Sigmoid colon (tissue), 7 donors: ENCODE results near the gene CEP112. TPM values are rescaled to one million over a fixed set of nuclear protein-coding genes. Genes with fewer than 3 reads are reported as not detected.
A peak's percentile ranks its signal among the peaks of the same experiment; 100 is the strongest.

ENCODE experiments used
- DNase-seq: peaks from one replicate; pipeline ENCODE4 v3.0.0-alpha.2; 2019
- H3K27ac ChIP-seq, 4 donors: fragments of 200-600 bp; sonication (generic); one replicate each; pipeline ENCODE4 v1.5.1; 2016 to 2019; ENCODE audit warnings: mild to moderate bottlenecking in 1 of 4
- H3K27me3 ChIP-seq, 3 donors: fragments of 200-600 bp; sonication (generic); one replicate each; pipeline ENCODE4 v1.5.1; 2019; ENCODE audit warnings: mild to moderate bottlenecking in 1 of 3
- H3K36me3 ChIP-seq, 4 donors: fragments of 200-600 bp; sonication (generic); one replicate each; pipeline ENCODE4 v1.5.1; 2016 to 2019
- H3K4me1 ChIP-seq, 4 donors: fragments of 200-600 bp; sonication (generic); one replicate each; pipeline ENCODE4 v1.5.1; 2017 to 2019
- H3K4me3 ChIP-seq, 4 donors: fragments of 200-600 bp; sonication (generic); one replicate each; pipeline ENCODE4 v1.5.1; 2017 to 2019; ENCODE audit warnings: mild to moderate bottlenecking in 2 of 4, moderate library complexity in 1 of 4
- H3K9me3 ChIP-seq, 4 donors: fragments of 200-600 bp in 3 of 4; sonication (generic) in 3 of 4; one replicate each; pipeline versions ENCODE4 v1.5.1 to v1.6.1; 2013 to 2019
- CTCF ChIP-seq, 4 experiments: fragments of 450-650 bp in 3 of 4; fragments of 200-600 bp in 1 of 4; IDR thresholded peaks; one replicate each; pipeline ENCODE4 v1.5.1; 2016 to 2019; ENCODE audit warnings: antibody characterized with exemption in 4 of 4, mild to moderate bottlenecking in 3 of 4, moderate library complexity in 2 of 4
- EP300 ChIP-seq, 4 donors: sonication (generic); formaldehyde crosslinking; IDR thresholded peaks; one replicate each; pipeline ENCODE4 v1.6.1; 2017; ENCODE audit warnings: antibody characterized with exemption in 4 of 4
- POLR2A ChIP-seq, 2 donors: fragments of 450-650 bp; IDR thresholded peaks; one replicate each; pipeline ENCODE4 v1.6.1; 2016; ENCODE audit warnings: antibody characterized with exemption in 2 of 2, mild to moderate bottlenecking in 2 of 2, moderate library complexity in 2 of 2
- POLR2AphosphoS5 ChIP-seq, 4 donors: sonication (generic); formaldehyde crosslinking; IDR thresholded peaks; one replicate each; pipeline ENCODE4 v1.6.1; 2017; ENCODE audit warnings: antibody characterized with exemption in 4 of 4
- WGBS, 2 donors: extraction: QIAGEN DNeasy Blood & Tissue Kit; methylation state at CpG; one replicate each; pipeline ENCODE4 v1.1.7; 2013; 5-methylcytosine and 5-hydroxymethylcytosine counted together
- intact Hi-C: fragments of 100-400 bp; cut with DNase I; formaldehyde crosslinking; loops from one replicate; pipeline ENCODE4 v1.15.1; 2023
- polyA plus RNA-seq, 3 donors: library from polyadenylated mRNA; stranded (reverse); fragments of 200-250 nt; gene quantifications; one replicate each; pipeline ENCODE4 v1.2.3, GENCODE V29; 2013
- total RNA-seq, 4 donors: library from RNA; depleted of rRNA; stranded (reverse); fragments of >200 nt; gene quantifications; one replicate each; pipeline ENCODE4 v1.1.0, GENCODE V29; 2016
- donor health status: healthy with polysubstance abuse.
- donor health status: Bipolar disorder and iron deficiency.
- donor health status: healthy.

The CEP112 gene
- total and polyA plus RNA-seq, 7 donors, result 0.92 to 29.1 (median 15.1) TPM

- Histone ChIP-seq H3K36me3 (no peaks in the 10 kb centered on the region), H3K4me3 (no peak overlapping the region), H3K4me1 (no peaks in the 10 kb centered on the region), H3K27ac (no peak overlapping the region), H3K9me3 (no peaks in the 10 kb centered on the region), H3K27me3 (no peaks in the 10 kb centered on the region)
- WGBS, 2 donors, result 44 to 63% methylated on average over 5 of the region's 5 CpGs
- intact Hi-C loops, result no loop called here
- TF ChIP-seq POLR2A (IDR thresholded peaks at IDR 0.05), result no peak
- peak in 1 of 4 experiments; percentile 41 for TF ChIP-seq CTCF (IDR thresholded peaks at IDR 0.05)
- no peak for DNase-seq
These were observed 397.4 kb downstream of the CEP112 start for GRCh38 chr17:65794572-65794971.

GRCh38 chr17:65790241-65790640, 401.7 kb downstream of the CEP112 start:
- Histone ChIP-seq H3K36me3 (no peaks in the 10 kb centered on the region), H3K27ac (no peak overlapping the region), H3K4me3 (no peak overlapping the region), H3K27me3 (no peaks in the 10 kb centered on the region), H3K9me3 (no peaks in the 10 kb centered on the region), H3K4me1 (peaks cover 0 to 19% (median 10%) of the 10 kb centered on the region in 4 donors)
- DNase-seq, result no peak
- intact Hi-C loops, result no loop called here
- TF ChIP-seq CTCF (IDR thresholded peaks at IDR 0.05) (no peak), POLR2AphosphoS5 (IDR thresholded peaks at IDR 0.05) (no peak), POLR2A (IDR thresholded peaks at IDR 0.05) (no peak), EP300 (IDR thresholded peaks at IDR 0.05) (no peak)
- whole genome bisulfite sequencing, 2 donors, result 81 to 86% methylated on average over 4 of the region's 4 CpGs

- TF ChIP-seq POLR2AphosphoS5 (IDR thresholded peaks at IDR 0.05) (no peak), POLR2A (IDR thresholded peaks at IDR 0.05) (no peak), EP300 (IDR thresholded peaks at IDR 0.05) (no peak), CTCF (IDR thresholded peaks at IDR 0.05) (no peak)
- DNase-seq, result no peak
- 92 to 100% methylated on average over 1 of the region's 1 CpG for WGBS, 2 donors
- Histone ChIP-seq H3K4me1 (peaks cover 0 to 33% (median 26%) of the 10 kb centered on the region in 4 donors), H3K9me3 (no peaks in the 10 kb centered on the region), H3K27ac (no peak overlapping the region), H3K4me3 (no peak overlapping the region), H3K27me3 (no peaks in the 10 kb centered on the region), H3K36me3 (no peaks in the 10 kb centered on the region)
- intact Hi-C loops, result loop anchor here (5.0 kb wide), 1 partner anchor 235 kb away; no protein-coding TSS in a partner anchor
These were observed 404.4 kb downstream of the CEP112 start for GRCh38 chr17:65787503-65787902.

- no peaks in the 10 kb centered on the region for H3K9me3 ChIP-seq
- no peaks in the 10 kb centered on the region for H3K36me3 ChIP-seq
- TF ChIP-seq POLR2A (IDR thresholded peaks at IDR 0.05) (no peak), POLR2AphosphoS5 (IDR thresholded peaks at IDR 0.05) (no peak), EP300 (IDR thresholded peaks at IDR 0.05) (no peak), CTCF (IDR thresholded peaks at IDR 0.05) (no peak)
- H3K4me3 ChIP-seq, result no peak overlapping the region
- intact Hi-C loops, result loop anchor here (5.0 kb wide), 1 partner anchor 234 kb away; no protein-coding TSS in a partner anchor
- 93 to 94% methylated on average over 5 of the region's 5 CpGs for WGBS, 2 donors
- H3K27ac ChIP-seq, result no peak overlapping the region
- no peak for DNase-seq
- H3K4me1 ChIP-seq, result peaks cover 0 to 33% (median 26%) of the 10 kb centered on the region in 4 donors
- no peaks in the 10 kb centered on the region for H3K27me3 ChIP-seq
These were observed 405.5 kb downstream of the CEP112 start for GRCh38 chr17:65786479-65786878.

- H3K4me1 ChIP-seq, result peaks cover 0 to 33% (median 26%) of the 10 kb centered on the region in 4 donors
- H3K4me3 ChIP-seq, result no peak overlapping the region
- no peak for TF ChIP-seq CTCF (IDR thresholded peaks at IDR 0.05)
- TF ChIP-seq EP300 (IDR thresholded peaks at IDR 0.05), result peak in 3 of 4 donors; percentile 18 to 69 (median 30)
- no peak for TF ChIP-seq POLR2A (IDR thresholded peaks at IDR 0.05)
- TF ChIP-seq POLR2AphosphoS5 (IDR thresholded peaks at IDR 0.05), result peak; percentile 37 to 84 (median 62)
- no peaks in the 10 kb centered on the region for H3K27me3 ChIP-seq
- WGBS, 2 donors, result 3 to 19% methylated on average over 1 of the region's 1 CpG
- peak overlapping the region; percentile 43 to 78 (median 60) for H3K27ac ChIP-seq
- intact Hi-C loops, result loop anchor here (5.0 kb wide), 1 partner anchor 233 kb away; no protein-coding TSS in a partner anchor
- H3K9me3 ChIP-seq, result no peaks in the 10 kb centered on the region
- no peaks in the 10 kb centered on the region for H3K36me3 ChIP-seq
- no peak for DNase-seq
These were observed 406.8 kb downstream of the CEP112 start for GRCh38 chr17:65785109-65785508.
